Measurements from ENCODE around the gene C1QTNF4.

C1QTNF4 gene

GRCh38 chr11:47592251-47592650, 2.0 kb downstream of the C1QTNF4 start:
- no peak for DNase-seq

GRCh38 chr11:47591764-47592163, 2.4 kb downstream of the C1QTNF4 start:
- DNase-seq: no peak

- no peak for DNase-seq
These were observed 4.0 kb downstream of the C1QTNF4 start for GRCh38 chr11:47589977-47590861.

GRCh38 chr11:47589584-47589976, 4.6 kb downstream of the C1QTNF4 start:
- no peak for DNase-seq

GRCh38 chr11:47589118-47589517, 5.1 kb downstream of the C1QTNF4 start:
- DNase-seq: no peak

DNA sequence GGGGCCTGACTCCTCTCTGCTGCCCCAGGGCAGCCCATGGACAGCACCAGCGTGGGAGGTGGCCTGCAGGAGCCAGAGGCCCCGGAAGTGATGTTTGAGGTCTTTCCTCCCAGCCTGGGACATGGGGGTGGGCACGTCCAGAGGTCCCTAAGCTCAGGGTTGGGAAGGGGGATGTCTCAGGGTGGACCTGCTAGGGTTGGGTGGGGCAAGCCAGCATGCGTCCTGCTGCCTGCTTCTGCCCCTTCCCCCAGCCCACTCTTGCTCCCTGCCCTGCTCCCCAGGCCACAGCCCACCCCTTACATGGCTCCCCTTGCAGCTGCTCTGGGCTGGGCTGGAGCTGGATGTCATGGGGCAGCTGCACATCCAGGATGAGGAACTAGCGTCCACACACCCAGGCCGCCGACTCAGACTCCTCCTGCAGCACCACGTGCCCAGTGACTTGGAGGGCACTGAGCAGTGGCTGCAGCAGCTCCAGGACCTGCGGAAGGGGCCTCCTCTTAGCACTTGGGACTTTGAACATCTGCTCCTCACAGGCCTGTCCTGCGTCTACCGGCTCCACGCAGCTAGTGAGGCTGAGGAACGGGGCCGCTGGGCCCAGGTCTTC, 6.4 kb downstream of the C1QTNF4 start:
- no peak for DNase-seq

DNA sequence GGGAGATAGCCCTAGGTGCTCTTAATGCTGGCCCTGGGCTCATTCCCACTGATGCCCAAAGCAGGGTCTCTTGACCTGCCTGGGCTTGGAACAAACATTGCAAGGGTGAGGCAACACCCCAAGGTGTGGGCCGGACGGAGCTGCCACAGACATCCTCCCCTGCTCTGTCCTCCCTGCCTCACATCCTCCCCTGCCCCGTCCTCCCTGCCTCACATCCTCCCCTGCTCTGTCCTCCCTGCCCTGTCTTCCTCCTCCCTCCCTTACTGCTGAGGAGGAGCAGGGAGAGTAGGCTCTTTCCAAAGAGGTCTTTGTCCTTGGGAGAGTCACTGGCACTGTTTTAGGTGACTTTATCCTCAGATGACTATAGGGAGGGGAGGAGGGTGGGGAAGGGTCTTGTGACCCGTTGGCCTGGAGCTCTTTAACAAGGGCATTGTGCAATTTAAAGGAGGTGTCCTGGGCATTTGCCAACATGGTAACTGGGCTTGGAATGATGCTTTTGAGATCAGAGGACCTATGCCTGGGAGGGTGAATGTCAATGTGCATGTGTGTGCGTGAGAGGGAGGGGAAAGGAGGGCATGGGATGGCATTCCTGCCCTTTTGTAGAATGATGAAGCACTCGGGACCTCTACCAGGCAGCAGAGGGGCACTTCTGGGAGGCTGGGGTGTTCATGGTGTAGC, 7.0 kb downstream of the C1QTNF4 start:
- no peak for DNase-seq

DNA sequence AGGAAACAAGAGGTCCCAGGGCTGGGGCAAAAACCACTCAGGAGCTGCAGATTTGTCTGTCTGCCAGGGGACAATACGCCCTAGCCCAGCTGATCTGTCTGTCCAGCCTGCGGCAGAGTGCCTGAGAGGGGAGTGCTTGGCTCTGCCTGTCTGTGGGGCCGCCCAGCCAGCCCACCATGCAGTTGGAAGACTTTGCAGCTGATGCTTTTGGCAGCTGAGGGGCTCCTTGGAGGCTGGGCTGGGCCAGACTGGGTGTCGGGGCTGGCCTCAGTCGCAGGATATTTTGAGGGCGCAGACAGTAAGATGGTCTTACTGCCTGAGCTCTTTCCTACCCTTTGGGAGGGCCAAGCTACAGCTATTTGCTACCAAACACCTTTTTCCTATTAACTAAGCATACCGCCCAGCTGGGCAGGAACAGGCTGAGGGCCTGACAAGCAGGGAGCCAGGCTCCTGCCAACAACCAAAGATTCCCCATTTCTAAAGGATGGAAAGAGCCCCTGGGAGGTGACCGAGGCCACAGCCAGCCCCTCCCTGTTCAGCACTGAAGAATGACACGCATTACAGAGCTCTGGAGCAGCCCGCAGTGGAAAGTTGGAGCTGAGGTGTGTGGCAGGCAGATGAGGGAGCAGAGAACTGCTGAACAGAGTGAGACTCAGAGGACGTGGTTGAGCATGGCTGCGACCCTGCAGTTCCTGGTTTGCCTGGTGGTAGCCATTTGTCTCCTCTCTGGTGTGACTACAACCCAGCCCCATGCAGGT, 7.9 kb downstream of the C1QTNF4 start, which contains the start of gene FAM180B:
TSS of gene FAM180B (plus strand) at position 581 of the 758 bp plus-strand sequence. CDS start at position 672, 91 bp downstream.
- DNase-seq: no peak

GRCh38 chr11:47583844-47584243, 10.4 kb downstream of the C1QTNF4 start:
- no peak for DNase-seq

DNA sequence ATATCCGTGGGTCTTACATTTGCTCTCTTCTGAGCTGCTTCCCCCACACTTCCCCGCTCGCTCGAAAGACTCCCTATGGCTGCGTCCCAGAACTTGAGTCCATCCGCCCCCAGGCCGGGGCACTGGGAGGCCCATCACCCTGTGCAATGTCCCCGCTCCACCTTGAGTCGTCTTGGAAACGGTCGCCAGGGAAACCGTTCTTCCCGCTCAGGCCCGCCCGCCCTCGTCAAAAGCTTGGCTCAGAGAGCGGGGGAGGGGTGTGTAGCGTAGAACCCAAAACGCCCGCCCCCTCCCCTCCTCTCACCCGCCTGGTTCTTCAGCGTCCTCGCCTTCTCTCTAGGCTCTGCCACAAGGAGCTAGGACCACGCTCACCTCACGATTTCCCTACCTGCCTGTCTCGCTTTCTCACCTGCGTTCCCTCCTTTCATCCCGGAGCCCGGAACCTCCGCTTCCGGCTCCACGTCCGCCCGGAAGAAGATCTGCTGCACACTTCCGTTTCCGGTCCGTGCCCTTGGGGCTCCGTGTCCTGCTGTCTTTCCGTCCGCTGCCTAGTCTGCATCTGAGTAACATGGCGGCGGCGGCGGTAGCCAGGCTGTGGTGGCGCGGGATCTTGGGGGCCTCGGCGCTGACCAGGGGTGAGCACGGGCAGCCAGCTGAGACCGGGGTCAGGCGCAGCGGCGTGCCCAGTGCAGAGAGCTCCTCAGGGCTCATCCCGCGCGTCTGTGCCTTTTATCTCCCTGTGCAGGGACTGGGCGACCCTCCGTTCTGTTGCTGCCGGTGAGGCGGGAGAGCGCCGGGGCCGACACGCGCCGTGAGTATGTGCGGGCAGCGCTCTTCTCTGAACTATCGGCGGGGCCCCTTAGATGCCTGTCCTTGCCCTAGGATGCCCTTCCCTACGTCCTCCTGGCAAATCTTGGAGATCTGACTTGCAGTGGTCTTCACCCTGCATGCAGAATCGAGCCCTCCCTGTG, 15.4 kb downstream of the C1QTNF4 start, which contains the start of the genes KBTBD4 and NDUFS3:
TSS of gene KBTBD4 (minus strand) at position 447 of the 971 bp plus-strand sequence. CDS start at position 428, 19 bp downstream.
TSS of gene NDUFS3 (plus strand) at position 551 of the 971 bp plus-strand sequence. CDS start at position 569, 18 bp downstream.
- DNase-seq: peak; percentile 81

DNA sequence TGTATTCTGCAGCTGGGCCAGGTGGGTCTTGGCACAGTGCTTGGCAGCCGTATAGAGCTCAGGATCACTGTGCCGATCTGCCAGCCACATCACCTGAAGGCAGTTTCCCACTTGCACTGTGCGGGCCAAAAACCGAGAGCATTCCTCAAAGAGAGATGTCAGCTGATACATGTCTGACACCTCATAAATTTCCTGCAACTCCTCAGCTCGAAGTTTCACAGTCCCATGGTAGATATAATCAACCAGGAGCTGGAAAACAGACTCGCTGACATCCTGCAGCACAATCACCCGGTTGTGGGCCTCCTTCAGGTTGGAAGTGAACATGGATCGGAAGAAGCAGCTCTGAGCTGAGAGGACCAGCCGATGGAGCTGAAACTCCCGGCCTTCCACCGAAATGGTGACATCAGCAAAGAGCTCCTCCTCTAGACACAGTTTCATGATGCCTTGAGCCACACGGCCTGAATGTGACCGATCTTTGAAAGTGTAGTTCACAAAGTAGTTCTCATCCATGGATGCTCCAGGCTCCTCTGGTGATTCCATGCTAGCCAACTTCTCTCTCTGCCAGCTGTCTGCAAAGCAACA, 16.7 kb downstream of the C1QTNF4 start:
- DNase-seq: no peak

DNA sequence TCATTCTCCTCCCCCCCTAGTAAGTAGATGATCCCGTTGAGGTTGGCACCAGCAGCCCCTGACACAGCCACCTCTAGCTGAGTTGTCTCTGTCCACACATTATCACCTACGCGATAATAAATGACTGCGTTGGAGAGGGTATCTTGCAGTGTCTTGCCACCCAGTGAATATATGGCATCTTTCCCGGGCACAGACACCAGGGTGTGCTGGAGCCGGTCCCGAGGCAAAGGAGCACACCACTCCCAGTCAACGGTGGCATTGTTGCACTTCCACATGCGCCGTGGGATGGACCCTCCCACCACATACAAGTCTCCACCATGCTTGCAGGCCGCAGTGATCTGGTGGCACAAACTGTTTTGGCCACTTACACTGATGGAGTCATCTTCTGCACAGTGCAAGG, 20.9 kb downstream of the C1QTNF4 start:
- DNase-seq: no peak

DNA sequence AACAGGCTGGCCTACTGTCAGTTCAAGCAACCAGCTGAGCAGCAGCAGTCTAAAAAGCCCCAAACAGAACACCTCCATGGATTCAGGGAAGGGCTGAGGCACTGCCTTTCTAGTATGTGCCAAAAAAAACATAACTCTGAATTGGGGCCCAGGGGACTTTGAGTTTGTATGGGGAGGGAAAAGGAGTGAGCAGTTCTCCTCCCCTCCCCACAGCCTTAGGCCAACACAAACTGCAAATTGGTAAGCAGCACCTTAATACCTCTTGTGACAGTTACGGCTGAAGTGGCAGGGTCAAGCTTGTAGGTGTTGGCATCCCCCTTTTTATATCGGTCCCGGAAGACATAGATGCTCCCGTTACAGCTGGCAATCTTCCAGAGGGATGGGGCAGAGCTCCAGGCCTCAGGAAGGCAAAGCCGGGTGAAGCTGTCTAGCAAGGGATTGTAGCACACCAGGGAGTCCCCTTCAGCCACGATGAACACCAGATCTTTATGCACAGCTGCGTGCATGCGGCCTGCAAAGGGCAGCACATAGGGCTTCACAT, 21.4 kb downstream of the C1QTNF4 start:
- DNase-seq: no peak

- DNase-seq: no peak
These were observed 22.3 kb downstream of the C1QTNF4 start for GRCh38 chr11:47571895-47572294.

- no peak for DNase-seq
These were observed 22.9 kb downstream of the C1QTNF4 start for GRCh38 chr11:47571357-47571729.

- no peak for DNase-seq
These were observed 23.4 kb downstream of the C1QTNF4 start for GRCh38 chr11:47570651-47571356.

GRCh38 chr11:47569646-47570045, 24.6 kb downstream of the C1QTNF4 start:
- DNase-seq: no peak

- no peak for DNase-seq
These were observed 28.0 kb downstream of the C1QTNF4 start for GRCh38 chr11:47566149-47566698.

DNA sequence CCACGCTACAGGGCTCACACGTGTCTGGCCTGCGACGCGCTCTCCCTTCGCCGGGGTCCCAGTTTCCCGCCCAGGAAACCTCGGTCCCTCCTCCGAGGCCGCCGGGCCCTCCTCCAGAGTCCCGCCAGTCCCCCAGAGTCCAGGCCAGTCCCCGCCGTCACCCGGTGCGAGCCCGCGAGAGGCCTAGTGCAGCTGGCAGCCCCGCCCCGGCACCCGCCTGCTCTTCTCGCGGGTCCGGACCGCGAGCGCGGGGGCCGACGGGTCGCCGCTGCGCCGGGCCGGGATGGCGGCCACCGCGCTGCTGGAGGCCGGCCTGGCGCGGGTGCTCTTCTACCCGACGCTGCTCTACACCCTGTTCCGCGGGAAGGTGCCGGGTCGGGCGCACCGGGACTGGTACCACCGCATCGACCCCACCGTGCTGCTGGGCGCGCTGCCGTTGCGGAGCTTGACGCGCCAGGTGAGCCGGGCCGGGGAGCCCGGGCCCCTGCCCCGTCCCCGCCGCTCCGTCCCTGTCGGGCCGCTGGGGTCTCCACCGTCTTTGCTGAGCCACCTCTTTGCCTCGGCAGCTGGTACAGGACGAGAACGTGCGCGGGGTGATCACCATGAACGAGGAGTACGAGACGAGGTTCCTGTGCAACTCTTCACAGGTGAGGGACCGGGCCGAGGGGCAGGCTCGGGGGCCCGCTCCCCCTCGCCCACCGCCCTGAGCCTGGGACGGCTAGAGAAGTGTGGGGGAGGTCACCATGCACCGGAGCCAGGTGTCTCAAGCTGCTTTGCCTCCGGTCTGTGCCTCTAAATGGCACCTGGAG, 28.7 kb downstream of the C1QTNF4 start, which contains the start of gene PTPMT1:
TSS of gene PTPMT1 (plus strand) at position 260 of the 809 bp plus-strand sequence. CDS start at position 284, 24 bp downstream.
- DNase-seq: peak; percentile 41 to 53

Measured in activated CD4-positive, alpha-beta T cell treated with anti-CD3 and anti-CD28 coated beads, Interleukin-2, amount 50 U/mL, for 4 hours (primary cell).